Fibroblast of lung (primary cell): ENCODE results near the gene MAP3K15. TPM values are rescaled to one million over a fixed set of nuclear protein-coding genes. Genes with fewer than 3 reads are reported as not detected.

Source experiments
- DNase-seq, 2 donors: peaks; one replicate each; pipeline versions ENCODE4 v3.0.0 to v3.0.0-alpha.2; 2010; ENCODE audit warnings: low read depth in 2 of 2
- H2AFZ ChIP-seq: 2 replicates; pipeline ENCODE4 v1.5.1; 2012; ENCODE audit warnings: low read length, control low read depth, inconsistent platforms
- H3K27ac ChIP-seq: 2 replicates; pipeline ENCODE4 v1.5.1; 2011; ENCODE audit warnings: low read length, control low read depth; ENCODE audit not compliant: insufficient read depth
- H3K27me3 ChIP-seq: 2 replicates; pipeline ENCODE4 v1.5.1; 2011; ENCODE audit warnings: mild to moderate bottlenecking, low read length; ENCODE audit not compliant: control insufficient read depth, insufficient read depth
- H3K36me3 ChIP-seq: 2 replicates; pipeline ENCODE4 v1.5.1; 2011; ENCODE audit warnings: low read length; ENCODE audit not compliant: control insufficient read depth, insufficient read depth
- H3K4me1 ChIP-seq: 2 replicates; pipeline ENCODE4 v1.5.1; 2011; ENCODE audit warnings: low read length; ENCODE audit not compliant: control insufficient read depth, insufficient read depth; ENCODE audit errors: extremely low read depth
- H3K4me2 ChIP-seq: 2 replicates; pipeline ENCODE4 v1.5.1; 2011; ENCODE audit warnings: low read length, control low read depth; ENCODE audit not compliant: insufficient read depth; ENCODE audit errors: extremely low read depth
- H3K4me3 ChIP-seq, 4 experiments: fragments of 200-600 bp in 1 of 4; sonication (generic) in 1 of 4; replicated peaks in 1 of 4; 2 replicates each; pipeline ENCODE4 v1.5.1; 2011 to 2016; ENCODE audit warnings: low read length in 4 of 4, low read depth in 3 of 4, mild to moderate bottlenecking in 3 of 4, control low read depth in 2 of 4, inconsistent platforms in 1 of 4, mixed read lengths in 1 of 4; ENCODE audit not compliant: insufficient read depth in 1 of 4; ENCODE audit errors: control extremely low read depth in 1 of 4
- H3K79me2 ChIP-seq: 2 replicates; pipeline ENCODE4 v1.5.1; 2012; ENCODE audit warnings: mild to moderate bottlenecking, low read length, inconsistent platforms; ENCODE audit not compliant: control insufficient read depth, insufficient read depth
- H3K9ac ChIP-seq: 2 replicates; pipeline ENCODE4 v1.5.1; 2011; ENCODE audit warnings: mild to moderate bottlenecking, low read length, control low read depth; ENCODE audit not compliant: insufficient read depth
- H3K9me3 ChIP-seq: 2 replicates; pipeline ENCODE4 v1.5.1; 2012; ENCODE audit warnings: low read depth, low read length; ENCODE audit not compliant: control insufficient read depth, insufficient read depth
- H4K20me1 ChIP-seq: 2 replicates; pipeline ENCODE4 v1.5.1; 2011; ENCODE audit warnings: low read length; ENCODE audit not compliant: control insufficient read depth, insufficient read depth; ENCODE audit errors: extremely low read depth
- CTCF ChIP-seq, 2 donors: IDR thresholded peaks in 1 of 2; conservative IDR thresholded peaks in 1 of 2; 1 replicate in 1 of 2; 2 replicates in 1 of 2; pipeline ENCODE4 v1.5.1; 2011 to 2012; ENCODE audit warnings: low read length in 2 of 2, control low read depth in 1 of 2, inconsistent platforms in 1 of 2, low read depth in 1 of 2, mild to moderate bottlenecking in 1 of 2
- EZH2 ChIP-seq: IDR thresholded peaks from 2 replicates; pipeline ENCODE4 v1.5.1; 2012; ENCODE audit warnings: low read length, control low read depth, mild to moderate bottlenecking; ENCODE audit errors: missing control alignments
- polyA plus RNA-seq, 2 donors: library from polyadenylated mRNA; depleted of rRNA in 1 of 2; stranded (reverse) in 1 of 2; unstranded in 1 of 2; fragments of >200 nt; gene quantifications; 2 replicates each; pipeline ENCODE4 v1.2.1, GENCODE V29; 2011 to 2012; ENCODE audit warnings: missing spikeins in 1 of 2
- total RNA-seq: library from RNA; depleted of rRNA; stranded (reverse); fragments of >200 nt; gene quantifications from 2 replicates; pipeline ENCODE4 v1.2.1, GENCODE V29; 2014

The MAP3K15 gene
- total and polyA plus RNA-seq, 2 donors (not counting 1 experiment from before 2014, with no cell fraction given): under 0.01 to 0.14 TPM

- H3K27ac ChIP-seq: no peak overlapping the region
- no peak for TF ChIP-seq CTCF (conservative IDR thresholded peaks at IDR 0.05 in 1 of 2, IDR thresholded peaks at IDR 0.05 in 1 of 2; ENCODE audit: low read depth in 1 of 2, low read length in 2 of 2)
- TF ChIP-seq EZH2: no peak
- no peaks in the 10 kb centered on the region for H3K79me2 ChIP-seq
- no peaks in the 10 kb centered on the region for H3K27me3 ChIP-seq
- no peaks in the 10 kb centered on the region for H3K4me1 ChIP-seq
- H3K9me3 ChIP-seq: no peaks in the 10 kb centered on the region
- no peak overlapping the region for H3K9ac ChIP-seq
- H3K36me3 ChIP-seq: no peaks in the 10 kb centered on the region
- no peak for DNase-seq
- no peak overlapping the region for H3K4me2 ChIP-seq
- no peak overlapping the region for H3K4me3 ChIP-seq
- no peak overlapping the region for H2AFZ ChIP-seq
- H4K20me1 ChIP-seq: no peaks in the 10 kb centered on the region
Observed at GRCh38 chrX:19331831-19332230, 183.5 kb downstream of the MAP3K15 start.

- Histone ChIP-seq H3K27ac (no peak overlapping the region), H3K4me3 (no peak overlapping the region), H3K4me2 (no peak overlapping the region), H3K27me3 (no peaks in the 10 kb centered on the region), H4K20me1 (no peaks in the 10 kb centered on the region), H3K9me3 (no peaks in the 10 kb centered on the region), H3K9ac (no peak overlapping the region), H3K36me3 (no peaks in the 10 kb centered on the region), H2AFZ (no peak overlapping the region), H3K79me2 (no peaks in the 10 kb centered on the region), H3K4me1 (no peaks in the 10 kb centered on the region)
- TF ChIP-seq EZH2 (no peak), CTCF (conservative IDR thresholded peaks at IDR 0.05 in 1 of 2, IDR thresholded peaks at IDR 0.05 in 1 of 2; ENCODE audit: low read depth in 1 of 2, low read length in 2 of 2) (no peak)
- no peak for DNase-seq
Observed at GRCh38 chrX:19326567-19326966, 188.7 kb downstream of the MAP3K15 start.

Other genes with a start within 250 kb of the MAP3K15 start
- 57.5 and 73.2 TPM in 2 replicates for gene PDHA1, start 171.6 kb downstream of the MAP3K15 start, total RNA-seq
- 161 and 200 TPM in 2 replicates for gene PDHA1, start 171.6 kb downstream of the MAP3K15 start, polyA plus RNA-seq